ENCODE results near the gene MYCN. TPM values are rescaled to one million over a fixed set of nuclear protein-coding genes. Genes with fewer than 3 reads are reported as not detected.

MYCN gene
- total RNA-seq, 2 donors from 2014 or later: 0.14 to 3.5 TPM

DNA sequence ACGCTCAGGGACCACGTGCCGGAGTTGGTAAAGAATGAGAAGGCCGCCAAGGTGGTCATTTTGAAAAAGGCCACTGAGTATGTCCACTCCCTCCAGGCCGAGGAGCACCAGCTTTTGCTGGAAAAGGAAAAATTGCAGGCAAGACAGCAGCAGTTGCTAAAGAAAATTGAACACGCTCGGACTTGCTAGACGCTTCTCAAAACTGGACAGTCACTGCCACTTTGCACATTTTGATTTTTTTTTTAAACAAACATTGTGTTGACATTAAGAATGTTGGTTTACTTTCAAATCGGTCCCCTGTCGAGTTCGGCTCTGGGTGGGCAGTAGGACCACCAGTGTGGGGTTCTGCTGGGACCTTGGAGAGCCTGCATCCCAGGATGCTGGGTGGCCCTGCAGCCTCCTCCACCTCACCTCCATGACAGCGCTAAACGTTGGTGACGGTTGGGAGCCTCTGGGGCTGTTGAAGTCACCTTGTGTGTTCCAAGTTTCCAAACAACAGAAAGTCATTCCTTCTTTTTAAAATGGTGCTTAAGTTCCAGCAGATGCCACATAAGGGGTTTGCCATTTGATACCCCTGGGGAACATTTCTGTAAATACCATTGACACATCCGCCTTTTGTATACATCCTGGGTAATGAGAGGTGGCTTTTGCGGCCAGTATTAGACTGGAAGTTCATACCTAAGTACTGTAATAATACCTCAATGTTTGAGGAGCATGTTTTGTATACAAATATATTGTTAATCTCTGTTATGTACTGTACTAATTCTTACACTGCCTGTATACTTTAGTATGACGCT lies 5.8 kb downstream of the MYCN start:
- Histone ChIP-seq H3K4me3 (no peak overlapping the region), H3K36me3 (no peaks in the 10 kb centered on the region), H3K27ac (no peak overlapping the region), H3K9me3 (no peaks in the 10 kb centered on the region), H3K27me3 (replicated peaks; ENCODE audit: insufficient read depth) (no peaks in the 10 kb centered on the region), H3K4me1 (replicated peaks) (peaks cover 5% of the 10 kb centered on the region)
- TF ChIP-seq, protein P1, sequence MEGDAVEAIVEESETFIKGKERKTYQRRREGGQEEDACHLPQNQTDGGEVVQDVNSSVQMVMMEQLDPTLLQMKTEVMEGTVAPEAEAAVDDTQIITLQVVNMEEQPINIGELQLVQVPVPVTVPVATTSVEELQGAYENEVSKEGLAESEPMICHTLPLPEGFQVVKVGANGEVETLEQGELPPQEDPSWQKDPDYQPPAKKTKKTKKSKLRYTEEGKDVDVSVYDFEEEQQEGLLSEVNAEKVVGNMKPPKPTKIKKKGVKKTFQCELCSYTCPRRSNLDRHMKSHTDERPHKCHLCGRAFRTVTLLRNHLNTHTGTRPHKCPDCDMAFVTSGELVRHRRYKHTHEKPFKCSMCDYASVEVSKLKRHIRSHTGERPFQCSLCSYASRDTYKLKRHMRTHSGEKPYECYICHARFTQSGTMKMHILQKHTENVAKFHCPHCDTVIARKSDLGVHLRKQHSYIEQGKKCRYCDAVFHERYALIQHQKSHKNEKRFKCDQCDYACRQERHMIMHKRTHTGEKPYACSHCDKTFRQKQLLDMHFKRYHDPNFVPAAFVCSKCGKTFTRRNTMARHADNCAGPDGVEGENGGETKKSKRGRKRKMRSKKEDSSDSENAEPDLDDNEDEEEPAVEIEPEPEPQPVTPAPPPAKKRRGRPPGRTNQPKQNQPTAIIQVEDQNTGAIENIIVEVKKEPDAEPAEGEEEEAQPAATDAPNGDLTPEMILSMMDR (IDR thresholded peaks at IDR 0.05): no peak
- TF ChIP-seq POLR2AphosphoS5 (IDR thresholded peaks at IDR 0.05): no peak
- no peak for TF ChIP-seq POLR2A (IDR thresholded peaks at IDR 0.05)
- intact Hi-C loops (cut with DNase I): loop anchor here (10.0 kb wide), 2 partner anchors 311 to 669 kb away; no protein-coding TSS in a partner anchor
- DNase-seq (ENCODE audit: low spot score): no peak
- 82% methylated on average over 17 of the region's 17 CpGs for WGBS

DNA sequence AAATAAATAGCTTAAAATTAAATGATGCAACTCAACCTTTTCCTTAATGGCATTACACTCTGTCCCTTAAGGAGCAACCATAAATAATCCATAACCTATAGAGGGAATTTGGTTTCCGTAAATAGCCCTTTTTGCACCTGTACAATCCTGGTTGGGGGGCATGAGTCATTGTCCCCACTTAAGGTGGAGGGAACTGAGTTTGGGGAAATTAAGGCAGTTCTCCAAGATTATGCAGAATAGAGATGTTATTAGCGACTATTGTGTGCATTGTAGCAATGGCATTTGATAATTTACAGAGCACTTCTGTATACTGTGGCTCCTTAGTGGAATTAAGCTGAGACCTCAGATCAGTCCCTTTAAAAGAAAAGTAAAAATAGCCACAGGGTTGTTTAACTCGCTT lies 6.6 kb downstream of the MYCN start:
- H3K27me3 ChIP-seq (replicated peaks; ENCODE audit: insufficient read depth): no peaks in the 10 kb centered on the region
- TF ChIP-seq POLR2AphosphoS5 (IDR thresholded peaks at IDR 0.05): no peak
- TF ChIP-seq, protein P1 (IDR thresholded peaks at IDR 0.05): no peak
- no peak for TF ChIP-seq POLR2A (IDR thresholded peaks at IDR 0.05)
- intact Hi-C loops (cut with DNase I): loop anchor here (10.0 kb wide), 2 partner anchors 312 to 668 kb away; no protein-coding TSS in a partner anchor

DNA sequence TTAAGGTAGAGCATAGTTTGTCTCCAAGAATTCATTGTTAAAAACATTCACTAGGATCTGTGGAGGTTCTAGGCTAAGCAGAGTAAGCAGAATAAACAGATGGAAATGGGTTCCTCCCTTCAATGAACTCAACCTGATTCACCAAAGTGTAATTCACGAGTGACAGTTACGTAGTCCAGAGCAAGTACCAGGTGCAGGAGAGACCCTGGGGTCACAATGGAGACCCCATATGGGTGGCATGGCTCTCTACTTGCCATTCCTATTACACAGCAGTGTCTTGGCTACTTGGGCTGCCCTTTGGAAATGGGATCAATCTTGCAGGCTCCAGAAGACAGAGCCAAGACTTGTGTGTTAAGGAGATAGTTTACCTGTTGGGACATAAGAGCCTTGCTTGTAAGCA lies 7.1 kb downstream of the MYCN start:
- no peaks in the 10 kb centered on the region for H3K36me3 ChIP-seq
- no peaks in the 10 kb centered on the region for H3K27me3 ChIP-seq (replicated peaks; ENCODE audit: insufficient read depth)
- no peaks in the 10 kb centered on the region for H3K9me3 ChIP-seq
- no peaks in the 10 kb centered on the region for H3K4me1 ChIP-seq (replicated peaks)
- 81% methylated on average over 2 of the region's 2 CpGs for WGBS
- DNase-seq (ENCODE audit: low spot score): no peak
- TF ChIP-seq, protein P1 (IDR thresholded peaks at IDR 0.05): no peak
- TF ChIP-seq POLR2A (IDR thresholded peaks at IDR 0.05) (no peak), POLR2AphosphoS5 (IDR thresholded peaks at IDR 0.05) (no peak)
- no peak overlapping the region for H3K27ac ChIP-seq
- H3K4me3 ChIP-seq: no peak overlapping the region
- intact Hi-C loops (cut with DNase I): loop anchor here (10.0 kb wide), 2 partner anchors 313 to 667 kb away; no protein-coding TSS in a partner anchor

More for the DNA sequence above, 6.6 kb downstream of the MYCN start:
- no peak overlapping the region for H3K27ac ChIP-seq
- DNase-seq (ENCODE audit: low spot score): no peak
- 81% methylated on average over 3 of the region's 3 CpGs for WGBS
- peaks cover 2% of the 10 kb centered on the region for H3K4me1 ChIP-seq (replicated peaks)
- H3K9me3 ChIP-seq: no peaks in the 10 kb centered on the region
- H3K36me3 ChIP-seq: no peaks in the 10 kb centered on the region
- H3K4me3 ChIP-seq: no peak overlapping the region

DNA sequence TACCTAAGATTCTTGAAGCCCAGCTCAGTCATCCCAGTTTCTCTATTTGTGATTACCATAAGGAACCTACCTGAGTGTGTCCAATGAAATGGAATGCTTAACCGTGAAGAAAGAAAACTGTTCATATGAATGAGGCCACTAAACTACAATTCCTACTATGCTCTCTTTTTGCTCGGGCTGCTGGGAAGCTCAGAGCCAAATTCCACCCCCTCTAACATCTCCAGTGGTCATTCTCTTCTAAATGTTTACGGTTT lies 8.3 kb downstream of the MYCN start:
- Histone ChIP-seq H3K36me3 (no peaks in the 10 kb centered on the region), H3K4me3 (no peak overlapping the region), H3K27me3 (replicated peaks; ENCODE audit: insufficient read depth) (no peaks in the 10 kb centered on the region), H3K4me1 (replicated peaks) (no peaks in the 10 kb centered on the region), H3K9me3 (no peaks in the 10 kb centered on the region), H3K27ac (no peak overlapping the region)
- WGBS: 99% methylated on average over 3 of the region's 3 CpGs
- intact Hi-C loops (cut with DNase I): loop anchor here (10.0 kb wide), 2 partner anchors 314 to 666 kb away; no protein-coding TSS in a partner anchor
- no peak for DNase-seq (ENCODE audit: low spot score)
- TF ChIP-seq POLR2AphosphoS5 (IDR thresholded peaks at IDR 0.05) (no peak), POLR2A (IDR thresholded peaks at IDR 0.05) (no peak)
- TF ChIP-seq, protein P1 (IDR thresholded peaks at IDR 0.05): no peak

DNA sequence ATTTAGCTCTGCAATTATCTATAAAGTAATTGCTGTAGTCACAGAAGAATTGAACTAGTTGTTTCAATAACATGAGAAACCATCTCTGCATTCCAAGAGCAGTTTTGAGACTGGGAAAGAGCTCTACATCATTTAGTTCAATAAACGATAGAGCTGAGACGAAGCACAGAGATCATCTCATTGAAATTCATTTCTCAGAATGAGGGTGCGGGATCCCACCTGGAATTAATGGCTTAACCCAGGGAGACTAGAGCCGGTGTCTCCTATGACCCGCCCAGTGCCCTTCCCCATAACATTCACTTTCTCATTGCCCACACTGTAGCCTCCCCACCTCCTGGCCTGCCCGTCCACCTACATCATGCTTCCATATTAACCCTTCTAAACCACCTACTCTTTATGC lies 8.8 kb downstream of the MYCN start:
- intact Hi-C loops (cut with DNase I): loop anchor here (10.0 kb wide), 2 partner anchors 314 to 666 kb away; no protein-coding TSS in a partner anchor
- Histone ChIP-seq H3K9me3 (no peaks in the 10 kb centered on the region), H3K36me3 (no peaks in the 10 kb centered on the region), H3K27me3 (replicated peaks; ENCODE audit: insufficient read depth) (no peaks in the 10 kb centered on the region), H3K27ac (no peak overlapping the region), H3K4me3 (no peak overlapping the region), H3K4me1 (replicated peaks) (no peaks in the 10 kb centered on the region)
- TF ChIP-seq, protein P1 (IDR thresholded peaks at IDR 0.05): no peak
- TF ChIP-seq POLR2AphosphoS5 (IDR thresholded peaks at IDR 0.05) (no peak), POLR2A (IDR thresholded peaks at IDR 0.05) (no peak)
- 91% methylated on average over 6 of the region's 6 CpGs for WGBS
- no peak for DNase-seq (ENCODE audit: low spot score)

Data from prostate gland (tissue), 2 donors.